HFFc6 (cell line): ENCODE measurements around the gene CHMP5. TPM values are rescaled to one million over a fixed set of nuclear protein-coding genes. Genes with fewer than 3 reads are reported as not detected.

Experiments
- DNase-seq: peaks from one replicate; pipeline ENCODE4 v3.0.0-alpha.2; 2018
- H3K27ac Mint-ChIP-seq: 2 replicates; pipeline ENCODE4 v1.8.0; 2020; ENCODE audit warnings: mild to moderate bottlenecking, mixed read lengths
- H3K27me3 Mint-ChIP-seq: 2 replicates; pipeline ENCODE4 v1.8.0; 2021; ENCODE audit warnings: mild to moderate bottlenecking, moderate library complexity, mixed read lengths; ENCODE audit not compliant: insufficient read depth
- H3K36me3 Mint-ChIP-seq: 2 replicates; pipeline ENCODE4 v1.8.0; 2021; ENCODE audit warnings: low read depth, mixed read lengths
- H3K4me1 Mint-ChIP-seq: 2 replicates; pipeline ENCODE4 v1.8.0; 2020; ENCODE audit warnings: low read depth, mixed read lengths
- H3K4me3 Mint-ChIP-seq: 2 replicates; pipeline ENCODE4 v1.8.0; 2020; ENCODE audit warnings: mild to moderate bottlenecking, moderate library complexity, mixed read lengths
- H3K9me3 Mint-ChIP-seq: 2 replicates; pipeline ENCODE4 v1.8.0; 2020; ENCODE audit warnings: mild to moderate bottlenecking, mixed read lengths
- CTCF ChIP-seq: fragments of 200-600 bp; sonication (generic); IDR thresholded peaks from 2 replicates; pipeline ENCODE4 v1.5.0; 2021; ENCODE audit warnings: antibody characterized with exemption, mild to moderate bottlenecking
- total RNA-seq, 6 experiments: library from RNA; stranded (reverse); fragmentation: NEBNext Ultra II Directional; extraction: Animal tissue kit (Norgen Biotek cat#: 25700); gene quantifications; 2 replicates in 1 of 6; 3 replicates in 5 of 6; pipeline ENCODE4 v1.2.3, GENCODE V29; 2021

CHMP5 gene
- total RNA-seq, 6 experiments from 2014 or later: 75.5 to 90.2 (median 78.8) TPM

- Mint-ChIP-seq H3K27ac (no peak overlapping the region), H3K4me3 (no peak overlapping the region)
Observed at GRCh38 chr9:33225319-33226147, 39.3 kb upstream of the CHMP5 start.

GRCh38 chr9:33227008-33227398, 37.8 kb upstream of the CHMP5 start:
- Mint-ChIP-seq H3K27me3 (peaks cover 8% of the 10 kb centered on the region), H3K9me3 (no peaks in the 10 kb centered on the region), H3K27ac (no peak overlapping the region), H3K36me3 (no peaks in the 10 kb centered on the region), H3K4me1 (peaks cover 37% of the 10 kb centered on the region), H3K4me3 (no peak overlapping the region)
- no peak for DNase-seq
- no peak for TF ChIP-seq CTCF

More at GRCh38 chr9:33225319-33226147, 39.3 kb upstream of the CHMP5 start:
- H3K4me1 Mint-ChIP-seq: peaks cover 23% of the 10 kb centered on the region
- DNase-seq: peak; percentile 79
- peak; percentile 96 for TF ChIP-seq CTCF
- no peaks in the 10 kb centered on the region for H3K36me3 Mint-ChIP-seq
- H3K27me3 Mint-ChIP-seq: peaks cover 5% of the 10 kb centered on the region
- no peaks in the 10 kb centered on the region for H3K9me3 Mint-ChIP-seq

- no peak for TF ChIP-seq CTCF
- Mint-ChIP-seq H3K4me1 (peaks cover 41% of the 10 kb centered on the region), H3K4me3 (no peak overlapping the region), H3K27ac (no peak overlapping the region), H3K9me3 (no peaks in the 10 kb centered on the region), H3K36me3 (0 out of 2 replicates have a peak, but pooled peaks cover under 1% of the 10 kb centered on the region), H3K27me3 (peaks cover 8% of the 10 kb centered on the region)
- no peak for DNase-seq
Observed at GRCh38 chr9:33227741-33228140, 37.1 kb upstream of the CHMP5 start.

GRCh38 chr9:33228606-33229005, 36.2 kb upstream of the CHMP5 start:
- Mint-ChIP-seq H3K27ac (no peak overlapping the region), H3K36me3 (0 out of 2 replicates have a peak, but pooled peaks cover 5% of the 10 kb centered on the region), H3K9me3 (no peaks in the 10 kb centered on the region), H3K4me1 (peaks cover 50% of the 10 kb centered on the region), H3K27me3 (peaks cover 8% of the 10 kb centered on the region), H3K4me3 (no peak overlapping the region)
- no peak for DNase-seq
- no peak for TF ChIP-seq CTCF

GRCh38 chr9:33229359-33230114, 35.3 kb upstream of the CHMP5 start:
- Mint-ChIP-seq H3K9me3 (no peaks in the 10 kb centered on the region), H3K4me3 (no peak overlapping the region)

More at GRCh38 chr9:33229359-33230114, 35.3 kb upstream of the CHMP5 start:
- 0 out of 2 replicates have a peak, but pooled peaks cover 5% of the 10 kb centered on the region for H3K36me3 Mint-ChIP-seq
- peaks cover 8% of the 10 kb centered on the region for H3K27me3 Mint-ChIP-seq
- peak; percentile 24; the same call in 1 of the 2 replicates for TF ChIP-seq CTCF
- peaks cover 59% of the 10 kb centered on the region for H3K4me1 Mint-ChIP-seq
- H3K27ac Mint-ChIP-seq: no peak overlapping the region
- no peak for DNase-seq
